ENCODE measurements around the gene C1QA. TPM values are rescaled to one million over a fixed set of nuclear protein-coding genes. Genes with fewer than 3 reads are reported as not detected.

C1QA gene
- total and polyA plus RNA-seq, 2 of the 13 experiments (the other 11 are each of a cell fraction or from before 2014, with no cell fraction given) = not detected

GRCh38 chr1:22645931-22646330 is 9.5 kb downstream of the C1QA start:
- POLR2A ChIA-PET = no interaction called here
- no peak overlapping the region for H3K4me3 ChIP-seq (replicated peaks in 1 of 3; ENCODE audit: insufficient read depth in 1 of 3, low read depth in 2 of 3, low read length in 3 of 3)
- no peak for DNase-seq (ENCODE audit: low spot score)
- H3K9ac ChIP-seq (ENCODE audit: insufficient read depth, low read depth, low read length) = no peak overlapping the region
- H3K27ac ChIP-seq (ENCODE audit: extremely low read length, insufficient read depth, low read length) = no peak overlapping the region
- no peaks in the 10 kb centered on the region for H3K36me3 ChIP-seq (replicated peaks in 1 of 2; ENCODE audit: control insufficient read depth in 1 of 2, insufficient read depth in 2 of 2, low read length in 2 of 2)
- no TSS peak for BruUV-seq (replicated peaks)
- peaks cover 6 to 24% of the 10 kb centered on the region in 2 experiments; a peak in 3 of 5 replicates for H3K27me3 ChIP-seq (ENCODE audit: control insufficient read depth in 1 of 2, insufficient read depth in 2 of 2, low read length in 2 of 2)
- H2AFZ ChIP-seq (ENCODE audit: low read length) = no peak overlapping the region
- no peak for ATAC-seq
- H3K9me3 ChIP-seq (ENCODE audit: low read length) = no peaks in the 10 kb centered on the region
- in situ Hi-C loops (cut with HindIII; ENCODE audit: extremely low pct_ligation_motif_present, low pct_unique_long_range_greater_than_20kb) = loop anchor here (10.0 kb wide), 1 partner anchor 511 kb away; no protein-coding TSS in a partner anchor
- WGBS (ENCODE audit: low lambda C conversion rate) = 6% methylated on average over 7 of the region's 7 CpGs
- H3K4me2 ChIP-seq (ENCODE audit: low read depth, low read length) = no peak overlapping the region
- no peaks in the 10 kb centered on the region for H3K4me1 ChIP-seq (ENCODE audit: insufficient read depth, low read length)
- TF ChIP-seq ZNF574 (CRISPR knock-in tag; IDR thresholded peaks at IDR 0.05) = no peak
- no peak for FAIRE-seq
- intact Hi-C loops (cut with micrococcal nuclease; ENCODE audit: unreplicated experiment) = no loop called here
- peaks cover 3% of the 10 kb centered on the region; the same call in 1 of the 2 replicates for H4K20me1 ChIP-seq (ENCODE audit: insufficient read depth, low read length)
- no peaks in the 10 kb centered on the region for H3K79me2 ChIP-seq (ENCODE audit: insufficient read depth, low read length)
- CTCF ChIA-PET (ENCODE audit: low intra/inter-chr PET ratio, low total read pairs) = no interaction called here

GRCh38 chr1:22646384-22646783 is 10.0 kb downstream of the C1QA start:
- Histone ChIP-seq H3K27ac (ENCODE audit: extremely low read length, insufficient read depth, low read length) (no peak overlapping the region), H4K20me1 (ENCODE audit: insufficient read depth, low read length) (peaks cover 3% of the 10 kb centered on the region; the same call in 1 of the 2 replicates), H3K4me3 (replicated peaks in 1 of 3; ENCODE audit: insufficient read depth in 1 of 3, low read depth in 2 of 3, low read length in 3 of 3) (no peak overlapping the region), H2AFZ (ENCODE audit: low read length) (no peak overlapping the region), H3K9ac (ENCODE audit: insufficient read depth, low read depth, low read length) (no peak overlapping the region), H3K36me3 (replicated peaks in 1 of 2; ENCODE audit: control insufficient read depth in 1 of 2, insufficient read depth in 2 of 2, low read length in 2 of 2) (no peaks in the 10 kb centered on the region), H3K79me2 (ENCODE audit: insufficient read depth, low read length) (no peaks in the 10 kb centered on the region), H3K4me2 (ENCODE audit: low read depth, low read length) (no peak overlapping the region), H3K27me3 (ENCODE audit: control insufficient read depth in 1 of 2, insufficient read depth in 2 of 2, low read length in 2 of 2) (peaks cover 6 to 27% of the 10 kb centered on the region in 2 experiments; a peak in 3 of 5 replicates), H3K4me1 (ENCODE audit: insufficient read depth, low read length) (no peaks in the 10 kb centered on the region), H3K9me3 (ENCODE audit: low read length) (no peaks in the 10 kb centered on the region)
- WGBS (ENCODE audit: low lambda C conversion rate) = 61% methylated on average over 1 of the region's 1 CpG
- ATAC-seq (no peak), DNase-seq (ENCODE audit: low spot score) (no peak), FAIRE-seq (no peak)
- CTCF ChIA-PET (ENCODE audit: low intra/inter-chr PET ratio, low total read pairs) = no interaction called here
- intact Hi-C loops (cut with micrococcal nuclease; ENCODE audit: unreplicated experiment) (no loop called here), in situ Hi-C loops (cut with HindIII; ENCODE audit: extremely low pct_ligation_motif_present, low pct_unique_long_range_greater_than_20kb) (loop anchor here (10.0 kb wide), 1 partner anchor 512 kb away; no protein-coding TSS in a partner anchor)
- POLR2A ChIA-PET = no interaction called here
- no TSS peak for BruUV-seq (replicated peaks)
- TF ChIP-seq ZBTB4 (CRISPR knock-in tag; IDR thresholded peaks at IDR 0.05; ENCODE audit: borderline replicate concordance) = no peak
- no peak for TF ChIP-seq TRIM24 (CRISPR knock-in tag; IDR thresholded peaks at IDR 0.05)
- TF ChIP-seq ZNF710 (CRISPR knock-in tag; IDR thresholded peaks at IDR 0.05; ENCODE audit: borderline replicate concordance) = no peak
- no peak for TF ChIP-seq NBN (conservative IDR thresholded peaks at IDR 0.05)
- no peak for TF ChIP-seq ZBTB8A (CRISPR knock-in tag; IDR thresholded peaks at IDR 0.05; ENCODE audit: borderline replicate concordance, low read depth)
- TF ChIP-seq NKX3-1 (CRISPR knock-in tag; IDR thresholded peaks at IDR 0.05) = no peak
- no peak for TF ChIP-seq TP53 (CRISPR knock-in tag; conservative IDR thresholded peaks at IDR 0.05)
- no peak for TF ChIP-seq ZFX (CRISPR knock-in tag; IDR thresholded peaks at IDR 0.05; ENCODE audit: low read depth)
- no peak for TF ChIP-seq PCBP2 (optimal IDR thresholded peaks at IDR 0.05; ENCODE audit: low read depth, low read length, poor library complexity, severe bottlenecking)

All from HepG2 (cell line).